Upper lobe of right lung (tissue), 1 donor: ENCODE results near the gene STEAP3. TPM values are rescaled to one million over a fixed set of nuclear protein-coding genes. Genes with fewer than 3 reads are reported as not detected.
A peak's percentile ranks its signal among the peaks of the same experiment; 100 is the strongest.

Experiments used
- ATAC-seq: fragments of 200-7000 bp; cut with Tn5 transposase; one replicate; pipeline ENCODE4 v1.9.1; 2020; ENCODE audit warnings: mild to moderate bottlenecking, moderate library complexity
- DNase-seq: peaks from one replicate; pipeline ENCODE4 v3.0.0-alpha.2; 2020
- H3K27ac ChIP-seq: fragments of 200-600 bp; one replicate; pipeline ENCODE4 v1.8.0; 2022
- H3K27me3 ChIP-seq: fragments of 200-600 bp; one replicate; pipeline ENCODE4 v1.8.0; 2022; ENCODE audit warnings: mild to moderate bottlenecking
- H3K36me3 ChIP-seq: fragments of 200-600 bp; one replicate; pipeline ENCODE4 v1.8.0; 2022
- H3K4me1 ChIP-seq: fragments of 200-600 bp; one replicate; pipeline ENCODE4 v1.8.0; 2022
- H3K4me3 ChIP-seq: fragments of 200-600 bp; one replicate; pipeline ENCODE4 v1.8.0; 2022; ENCODE audit warnings: mild to moderate bottlenecking
- H3K9me3 ChIP-seq: fragments of 200-600 bp; one replicate; pipeline ENCODE4 v1.8.0; 2022
- CTCF ChIP-seq: fragments of 200-600 bp; IDR thresholded peaks from one replicate; pipeline ENCODE4 v1.8.0; 2022; ENCODE audit warnings: antibody characterized with exemption
- intact Hi-C: fragments of 100-400 bp; cut with DNase I; formaldehyde crosslinking; loops from one replicate; pipeline ENCODE4 v1.11.0; 2022
- total RNA-seq: library from RNA; stranded (reverse); fragmentation: NEBNext Ultra II Directional; extraction: Animal tissue kit (Norgen Biotek cat#: 25700); gene quantifications from one replicate; pipeline ENCODE4 v1.2.1, GENCODE V29; 2021
- donor health status: DM: no; HTN: yes; CAD: no; lungs with severe emphysema.

STEAP3 gene
- total RNA-seq, 1 donor from 2014 or later, result 14.1 TPM

- no peaks in the 10 kb centered on the region for H3K36me3 ChIP-seq
- no peak overlapping the region for H3K27ac ChIP-seq
- no peaks in the 10 kb centered on the region for H3K27me3 ChIP-seq
- no peak overlapping the region for H3K4me3 ChIP-seq
- DNase-seq (no peak), ATAC-seq (peak; percentile 50)
- TF ChIP-seq CTCF, result no peak
- intact Hi-C loops, result no loop called here
- H3K4me1 ChIP-seq, result peaks cover 6% of the 10 kb centered on the region
- H3K9me3 ChIP-seq, result no peaks in the 10 kb centered on the region
Observed at GRCh38 chr2:119282146-119282995, 58.7 kb downstream of the STEAP3 start.

- DNase-seq (peak; percentile 73), ATAC-seq (peak; percentile 50)
- H3K36me3 ChIP-seq, result no peaks in the 10 kb centered on the region
- peaks cover 6% of the 10 kb centered on the region for H3K4me1 ChIP-seq
- no peaks in the 10 kb centered on the region for H3K27me3 ChIP-seq
- H3K27ac ChIP-seq, result no peak overlapping the region
- H3K4me3 ChIP-seq, result no peak overlapping the region
- TF ChIP-seq CTCF, result no peak
- intact Hi-C loops, result no loop called here
- no peaks in the 10 kb centered on the region for H3K9me3 ChIP-seq
Observed at GRCh38 chr2:119282996-119283511, 59.4 kb downstream of the STEAP3 start.

GRCh38 chr2:119283873-119284331 lies 60.3 kb downstream of the STEAP3 start:
- DNase-seq (peak; percentile 87), ATAC-seq (peak; percentile 89)
- no peak overlapping the region for H3K27ac ChIP-seq
- H3K4me1 ChIP-seq, result peaks cover 6% of the 10 kb centered on the region
- H3K27me3 ChIP-seq, result no peaks in the 10 kb centered on the region
- no peaks in the 10 kb centered on the region for H3K9me3 ChIP-seq
- H3K36me3 ChIP-seq, result no peaks in the 10 kb centered on the region
- intact Hi-C loops, result no loop called here
- no peak for TF ChIP-seq CTCF
- no peak overlapping the region for H3K4me3 ChIP-seq

GRCh38 chr2:119286661-119287060 lies 63.0 kb downstream of the STEAP3 start:
- H3K4me1 ChIP-seq, result peaks cover 11% of the 10 kb centered on the region
- no peak for TF ChIP-seq CTCF
- no peak overlapping the region for H3K4me3 ChIP-seq
- H3K36me3 ChIP-seq, result no peaks in the 10 kb centered on the region
- ATAC-seq (no peak), DNase-seq (no peak)
- intact Hi-C loops, result no loop called here
- no peak overlapping the region for H3K27ac ChIP-seq
- H3K27me3 ChIP-seq, result no peaks in the 10 kb centered on the region
- H3K9me3 ChIP-seq, result no peaks in the 10 kb centered on the region

GRCh38 chr2:119288576-119288975 lies 64.9 kb downstream of the STEAP3 start:
- Histone ChIP-seq H3K4me1 (peaks cover 6% of the 10 kb centered on the region), H3K4me3 (no peak overlapping the region), H3K27me3 (no peaks in the 10 kb centered on the region), H3K36me3 (no peaks in the 10 kb centered on the region), H3K9me3 (no peaks in the 10 kb centered on the region), H3K27ac (no peak overlapping the region)
- intact Hi-C loops, result no loop called here
- TF ChIP-seq CTCF, result no peak
- no peak for DNase-seq
- ATAC-seq, result no peak
